ENCODE measurements around the gene SLC6A6. TPM values are rescaled to one million over a fixed set of nuclear protein-coding genes. Genes with fewer than 3 reads are reported as not detected.

Gene SLC6A6
- total RNA-seq, 1 donor, result 33.2 TPM

GRCh38 chr3:14371573-14372474 is 30.6 kb upstream of the SLC6A6 start:
- no peak overlapping the region for H3K4me3 ChIP-seq (ENCODE audit: low read depth, low read length)
- peak; percentile 64 for DNase-seq (ENCODE audit: low read depth)
- TF ChIP-seq, protein P1, sequence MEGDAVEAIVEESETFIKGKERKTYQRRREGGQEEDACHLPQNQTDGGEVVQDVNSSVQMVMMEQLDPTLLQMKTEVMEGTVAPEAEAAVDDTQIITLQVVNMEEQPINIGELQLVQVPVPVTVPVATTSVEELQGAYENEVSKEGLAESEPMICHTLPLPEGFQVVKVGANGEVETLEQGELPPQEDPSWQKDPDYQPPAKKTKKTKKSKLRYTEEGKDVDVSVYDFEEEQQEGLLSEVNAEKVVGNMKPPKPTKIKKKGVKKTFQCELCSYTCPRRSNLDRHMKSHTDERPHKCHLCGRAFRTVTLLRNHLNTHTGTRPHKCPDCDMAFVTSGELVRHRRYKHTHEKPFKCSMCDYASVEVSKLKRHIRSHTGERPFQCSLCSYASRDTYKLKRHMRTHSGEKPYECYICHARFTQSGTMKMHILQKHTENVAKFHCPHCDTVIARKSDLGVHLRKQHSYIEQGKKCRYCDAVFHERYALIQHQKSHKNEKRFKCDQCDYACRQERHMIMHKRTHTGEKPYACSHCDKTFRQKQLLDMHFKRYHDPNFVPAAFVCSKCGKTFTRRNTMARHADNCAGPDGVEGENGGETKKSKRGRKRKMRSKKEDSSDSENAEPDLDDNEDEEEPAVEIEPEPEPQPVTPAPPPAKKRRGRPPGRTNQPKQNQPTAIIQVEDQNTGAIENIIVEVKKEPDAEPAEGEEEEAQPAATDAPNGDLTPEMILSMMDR (IDR thresholded peaks at IDR 0.05; ENCODE audit: insufficient read depth, low read depth, low read length), result no peak

GRCh38 chr3:14372587-14372986 is 29.8 kb upstream of the SLC6A6 start:
- TF ChIP-seq, protein P1 (IDR thresholded peaks at IDR 0.05; ENCODE audit: insufficient read depth, low read depth, low read length), result no peak
- no peak for DNase-seq (ENCODE audit: low read depth)

DNA sequence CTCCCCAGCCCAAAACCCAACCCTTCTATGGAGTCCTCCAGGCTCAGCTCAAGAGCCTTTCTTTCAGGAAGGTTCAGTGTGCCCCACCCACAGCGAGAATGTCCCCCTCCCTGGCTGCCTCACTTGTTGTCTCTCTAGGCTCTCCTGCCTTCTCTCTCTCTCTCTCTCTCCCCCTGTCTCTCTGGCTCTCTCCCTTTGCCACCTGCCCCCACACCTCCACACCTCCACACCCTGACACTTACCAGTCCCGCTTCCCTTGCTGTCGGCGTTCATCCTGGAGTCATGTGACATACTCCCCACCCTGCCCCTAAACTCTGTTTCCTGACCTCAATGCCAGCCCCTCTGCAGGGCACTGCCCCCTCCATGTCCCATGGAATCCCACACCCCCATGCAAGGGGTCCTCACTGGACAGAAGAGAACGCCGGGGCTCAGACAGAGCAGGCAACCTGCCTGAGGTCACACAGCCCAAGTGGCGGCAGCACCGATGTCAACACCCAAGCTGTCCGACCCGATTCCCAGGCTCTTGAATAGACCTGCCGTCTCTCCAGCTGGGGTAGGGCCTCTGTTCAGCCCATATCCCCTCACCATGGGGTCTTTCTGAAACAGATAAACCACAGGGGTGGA is 28.5 kb upstream of the SLC6A6 start:
- DNase-seq (ENCODE audit: low read depth), result no peak
- TF ChIP-seq, protein P1 (IDR thresholded peaks at IDR 0.05; ENCODE audit: insufficient read depth, low read depth, low read length), result no peak
- no peak overlapping the region for H3K4me3 ChIP-seq (ENCODE audit: low read depth, low read length)

More at GRCh38 chr3:14372587-14372986, 29.8 kb upstream of the SLC6A6 start:
- H3K4me3 ChIP-seq (ENCODE audit: low read depth, low read length), result no peak overlapping the region

- no peak for DNase-seq (ENCODE audit: low read depth)
- no peak overlapping the region for H3K4me3 ChIP-seq (ENCODE audit: low read depth, low read length)
- TF ChIP-seq, protein P1 (IDR thresholded peaks at IDR 0.05; ENCODE audit: insufficient read depth, low read depth, low read length), result no peak
Measured at GRCh38 chr3:14374444-14374883, 27.9 kb upstream of the SLC6A6 start.

DNA sequence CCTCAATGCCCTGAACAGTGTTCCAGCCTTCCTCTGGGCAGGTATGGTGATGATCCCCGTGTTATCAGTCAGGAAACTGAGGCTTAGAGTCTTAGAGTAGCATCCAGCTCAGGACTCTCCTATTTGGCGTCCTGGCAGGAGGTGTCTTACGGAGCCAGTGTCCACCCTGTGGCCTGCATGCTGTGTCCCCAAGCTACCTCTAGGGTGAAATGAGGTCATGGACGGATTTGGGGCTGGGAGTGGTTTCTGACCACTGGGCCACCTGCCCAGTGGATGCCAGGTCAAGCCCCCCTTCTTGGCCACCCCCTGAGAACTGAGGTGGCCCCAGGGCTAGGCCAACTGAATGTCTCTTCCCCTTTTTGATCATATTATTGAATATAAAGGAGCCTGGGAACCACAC is 27.2 kb upstream of the SLC6A6 start:
- no peak for DNase-seq (ENCODE audit: low read depth)
- no peak overlapping the region for H3K4me3 ChIP-seq (ENCODE audit: low read depth, low read length)
- TF ChIP-seq, protein P1 (IDR thresholded peaks at IDR 0.05; ENCODE audit: insufficient read depth, low read depth, low read length), result no peak

- TF ChIP-seq, protein P1 (IDR thresholded peaks at IDR 0.05; ENCODE audit: insufficient read depth, low read depth, low read length), result no peak
- DNase-seq (ENCODE audit: low read depth), result no peak
- no peak overlapping the region for H3K4me3 ChIP-seq (ENCODE audit: low read depth, low read length)
Measured at GRCh38 chr3:14376348-14377043, 25.9 kb upstream of the SLC6A6 start.

Measured in fibroblast of villous mesenchyme (primary cell).